Stimulated activated CD4-positive, alpha-beta T cell treated with anti-CD3 and anti-CD28 coated beads, Interleukin-15, amount 100 ng/mL, for 1 hour (primary cell): ENCODE results near the gene ZNF213.

Source experiments
- DNase-seq, 2 donors: peaks; one replicate each; pipeline ENCODE4 v3.0.0-alpha.2; 2020; ENCODE audit warnings: low read depth in 1 of 2, low spot score in 1 of 2

Gene ZNF213

GRCh38 chr16:3188925-3189825, 54.3 kb downstream of the ZNF213 start:
- DNase-seq, result no peak

DNA sequence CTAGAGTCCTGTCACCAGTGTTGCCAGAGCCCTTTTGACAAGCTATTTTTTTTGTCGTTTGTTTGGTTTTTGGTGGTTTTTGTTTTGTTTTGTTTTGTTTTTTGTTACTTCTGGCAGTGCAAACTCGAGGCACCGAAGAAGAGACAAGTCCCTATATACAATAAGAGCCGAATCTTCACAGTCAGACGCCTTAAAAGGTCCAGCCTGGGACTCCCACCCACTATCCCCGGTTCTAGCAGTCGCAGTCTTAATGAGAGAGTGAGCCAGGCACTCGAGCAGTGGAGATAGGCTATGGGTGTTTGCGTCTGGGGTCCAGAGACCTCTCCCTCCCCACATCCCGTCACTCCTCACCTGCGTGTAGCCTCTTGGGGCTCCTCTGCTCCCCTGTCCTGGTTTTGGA, 55.0 kb downstream of the ZNF213 start:
- DNase-seq, result no peak

- DNase-seq, result no peak
Observed at GRCh38 chr16:3190949-3191353, 56.1 kb downstream of the ZNF213 start.
